Measurements from ENCODE around the gene KCND2.
"Not testable (repeated sequence)": the region's sequence is repeated elsewhere in the genome, so short reads cannot be mapped to it uniquely, and the experiment has no call there.

Gene KCND2

DNA sequence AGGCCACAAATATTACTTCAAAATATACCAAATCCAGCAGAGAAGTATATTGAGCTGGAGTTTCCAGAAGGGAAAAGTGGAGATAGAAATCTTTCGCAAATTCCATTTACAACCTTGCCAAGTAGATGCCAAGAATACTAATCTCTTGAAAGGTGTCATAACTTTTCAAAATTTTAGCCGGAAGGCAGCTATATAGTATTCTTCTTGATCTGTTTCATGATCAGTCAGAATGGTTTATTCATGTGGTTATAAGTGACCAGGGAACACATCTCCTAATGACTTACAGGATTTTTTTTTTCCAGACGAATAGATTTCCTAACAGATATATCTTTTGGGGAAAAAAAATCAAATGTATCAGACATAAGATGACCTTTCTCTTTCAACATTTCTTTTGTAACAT is 314.3 kb downstream of the KCND2 start:
- DNase-seq (ENCODE audit: low read depth): no peak

DNA sequence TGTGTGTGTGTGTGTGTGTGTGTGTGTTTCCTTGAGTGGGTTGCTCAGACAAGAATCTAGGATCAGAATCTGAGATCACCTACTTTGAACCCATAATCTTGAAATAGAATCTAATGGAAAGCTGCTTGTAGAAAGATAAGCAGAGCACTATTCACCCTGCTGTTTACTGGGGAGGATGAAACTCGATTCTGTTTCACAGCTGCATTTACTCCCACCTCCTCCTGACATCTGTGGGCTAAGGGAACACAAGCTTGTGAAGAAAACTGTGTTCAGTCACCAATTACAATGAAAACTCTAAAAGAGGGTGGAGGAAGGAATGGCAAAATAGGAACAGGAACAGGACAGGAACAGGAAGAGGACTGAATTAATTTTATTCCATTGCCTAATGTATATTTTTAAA is 315.4 kb downstream of the KCND2 start:
- DNase-seq (ENCODE audit: low read depth): no peak

- no peak for DNase-seq (ENCODE audit: low read depth)
Observed at GRCh38 chr7:120588862-120589261, 315.9 kb downstream of the KCND2 start.

DNA sequence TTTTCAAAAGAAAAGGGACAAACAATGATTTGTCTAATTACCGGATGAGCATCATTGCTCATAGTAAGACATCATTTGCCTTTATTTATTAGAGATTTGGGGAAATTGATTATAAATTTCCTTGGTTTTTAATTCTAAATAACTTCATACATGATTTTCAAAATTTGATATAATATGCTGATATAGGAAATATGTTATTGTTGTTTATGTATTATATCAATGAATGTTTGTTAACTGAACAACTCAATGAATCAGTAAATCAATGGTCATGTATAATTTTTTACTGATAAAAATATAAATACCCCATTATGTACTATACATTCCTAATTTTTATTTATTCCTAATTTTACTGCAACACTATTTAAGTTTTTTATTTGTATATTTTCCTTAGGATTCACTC is 327.6 kb downstream of the KCND2 start:
- no peak for DNase-seq (ENCODE audit: low read depth)

- no peak for DNase-seq (ENCODE audit: low read depth)
Observed at GRCh38 chr7:120603366-120603765, 330.4 kb downstream of the KCND2 start.

GRCh38 chr7:120609136-120609753 is 336.3 kb downstream of the KCND2 start:
- no peak for DNase-seq (ENCODE audit: low read depth)

- no peak for DNase-seq (ENCODE audit: low read depth)
Observed at GRCh38 chr7:120611975-120612374, 339.0 kb downstream of the KCND2 start.

DNA sequence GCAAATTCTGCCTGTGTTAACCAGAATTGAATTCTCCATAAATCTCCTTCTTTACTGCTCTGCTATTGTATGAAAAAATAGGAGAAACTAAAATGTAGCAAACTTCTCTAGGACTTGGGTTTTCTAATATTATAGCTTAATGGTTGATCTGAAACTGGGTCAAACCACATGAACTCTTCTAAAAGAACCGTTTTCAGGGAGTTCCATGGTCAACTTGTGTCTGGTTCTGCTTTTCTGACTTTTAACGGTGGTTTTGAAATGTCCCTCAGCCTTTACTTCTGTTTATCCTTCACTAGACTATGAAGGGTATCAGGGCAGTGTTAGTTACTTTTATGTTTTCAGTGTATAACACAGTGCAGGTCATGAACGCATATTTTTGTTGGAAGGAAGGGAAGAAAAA is 342.7 kb downstream of the KCND2 start:
- no peak for DNase-seq (ENCODE audit: low read depth)

DNA sequence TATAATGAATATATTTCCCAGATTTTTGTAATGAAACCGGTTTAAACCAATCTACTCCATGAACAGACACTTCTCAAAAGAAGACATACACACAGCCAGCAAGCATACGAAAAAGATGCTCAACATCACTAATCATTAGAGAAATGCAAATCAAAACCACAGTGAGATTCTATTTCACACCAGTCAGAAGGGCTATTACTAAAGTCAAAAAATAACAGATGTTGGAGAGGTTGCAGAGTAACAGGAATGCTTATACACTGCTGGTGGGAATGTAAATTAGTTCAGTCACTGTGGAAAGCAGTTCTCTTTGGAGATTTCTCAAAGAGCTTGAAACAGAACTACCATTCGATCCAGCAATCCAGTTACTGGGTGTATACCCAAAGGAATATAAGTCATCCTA is 344.3 kb downstream of the KCND2 start:
- no peak for DNase-seq (ENCODE audit: low read depth)

GRCh38 chr7:120628251-120628650 is 355.3 kb downstream of the KCND2 start:
- DNase-seq (ENCODE audit: low read depth): no peak

DNA sequence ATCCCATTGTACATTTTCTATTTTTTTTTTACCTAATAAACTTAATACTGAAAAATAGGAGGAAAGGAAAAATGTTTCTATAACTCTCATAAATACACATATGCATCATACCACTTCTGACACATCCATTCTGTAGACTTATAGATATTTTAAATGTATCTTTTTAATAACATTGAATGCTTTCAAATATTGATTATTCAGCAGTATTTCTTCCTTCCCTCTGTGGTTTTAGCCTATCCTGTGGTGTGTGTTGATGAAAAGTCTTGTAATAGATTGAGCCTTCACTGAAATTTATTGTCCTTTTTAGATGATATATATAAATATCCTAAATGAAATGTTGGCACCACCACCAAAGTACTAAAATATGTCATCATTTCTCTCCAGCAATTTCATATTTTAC is 366.9 kb downstream of the KCND2 start:
- no peak for DNase-seq (ENCODE audit: low read depth)

DNA sequence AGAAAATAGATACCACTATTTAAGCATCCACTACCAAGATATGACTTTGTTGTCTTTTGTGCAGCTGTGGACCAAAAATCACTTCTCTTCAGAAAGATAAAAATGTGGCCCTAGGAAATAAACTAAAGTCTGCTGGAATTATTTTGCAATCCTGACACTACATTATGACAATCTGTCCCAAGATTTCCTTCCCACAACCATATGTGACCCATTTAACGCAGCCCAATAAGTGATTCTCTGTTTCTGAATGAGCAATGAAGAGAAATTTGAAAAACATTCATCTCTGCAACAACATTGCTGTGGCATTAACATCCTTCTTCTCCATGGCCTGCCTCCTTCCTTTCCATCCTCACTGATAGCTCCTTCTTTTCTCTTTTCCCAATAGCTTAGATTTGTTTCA is 373.0 kb downstream of the KCND2 start:
- DNase-seq (ENCODE audit: low read depth): no peak

- no peak for DNase-seq (ENCODE audit: low read depth)
Observed at GRCh38 chr7:120654241-120654640, 381.3 kb downstream of the KCND2 start.

- no peak for DNase-seq (ENCODE audit: low read depth)
Observed at GRCh38 chr7:120658516-120658915, 385.5 kb downstream of the KCND2 start.

DNA sequence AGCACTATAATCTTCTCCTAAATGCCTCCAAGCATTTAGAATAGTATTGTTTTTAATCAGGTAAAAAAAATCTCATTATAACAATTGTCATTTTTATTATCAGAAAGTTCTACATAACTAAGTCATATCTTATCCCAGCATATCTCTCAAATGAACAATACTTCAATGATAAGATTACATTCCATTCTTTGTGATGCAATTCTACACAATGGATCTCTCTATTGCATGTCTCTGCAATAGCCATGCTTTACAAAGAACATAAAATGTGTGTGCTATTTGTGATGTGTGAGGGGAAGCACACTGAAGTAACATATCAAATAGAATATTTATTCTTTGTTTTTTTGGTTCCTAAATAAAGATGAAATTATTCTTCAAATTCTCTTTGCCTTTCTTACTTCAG is 389.3 kb downstream of the KCND2 start:
- DNase-seq (ENCODE audit: low read depth): no peak

DNA sequence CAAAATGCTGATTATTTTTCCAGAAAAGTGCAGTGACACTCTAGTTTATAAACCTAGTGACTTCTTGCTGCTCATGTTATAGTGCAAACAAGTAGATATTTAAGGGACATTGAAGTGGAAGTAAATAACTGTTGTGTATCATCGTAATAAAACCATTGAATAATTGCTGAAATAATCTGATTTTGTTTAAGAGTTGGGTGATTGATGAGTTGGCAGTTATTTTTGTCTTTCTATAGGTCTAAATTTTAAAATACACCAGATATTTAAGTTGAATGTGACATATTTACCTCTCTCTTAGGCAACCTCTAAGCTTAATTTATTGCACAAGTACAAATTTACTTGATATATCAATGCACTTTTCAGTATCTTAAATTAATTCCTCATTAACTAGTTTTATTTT is 392.1 kb downstream of the KCND2 start:
- DNase-seq (ENCODE audit: low read depth): no peak

- no peak for DNase-seq (ENCODE audit: low read depth)
Observed at GRCh38 chr7:120675076-120675475, 402.1 kb downstream of the KCND2 start.

GRCh38 chr7:120677535-120677934 is 404.6 kb downstream of the KCND2 start:
- DNase-seq (ENCODE audit: low read depth): no peak

DNA sequence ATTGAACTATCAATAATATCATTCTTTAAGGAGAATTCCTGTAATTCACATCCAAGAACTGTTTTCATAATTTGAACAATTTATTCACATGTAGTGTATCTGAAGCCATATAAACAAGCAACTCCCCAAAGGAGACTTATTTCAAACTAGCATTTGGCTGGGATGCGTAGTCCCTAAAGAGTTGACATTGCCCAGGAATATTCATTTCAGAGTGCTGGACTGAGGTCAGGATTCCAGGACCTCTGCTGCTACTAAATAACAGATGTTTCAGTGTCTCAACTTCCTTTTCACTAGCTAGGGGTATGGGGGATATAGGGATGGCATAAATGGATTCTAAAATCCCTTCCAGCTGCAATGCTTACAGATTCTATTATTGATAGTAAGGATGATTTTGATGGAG is 408.0 kb downstream of the KCND2 start:
- DNase-seq (ENCODE audit: low read depth): no peak

GRCh38 chr7:120684463-120684862 is 411.5 kb downstream of the KCND2 start:
- no peak for DNase-seq (ENCODE audit: low read depth)

DNA sequence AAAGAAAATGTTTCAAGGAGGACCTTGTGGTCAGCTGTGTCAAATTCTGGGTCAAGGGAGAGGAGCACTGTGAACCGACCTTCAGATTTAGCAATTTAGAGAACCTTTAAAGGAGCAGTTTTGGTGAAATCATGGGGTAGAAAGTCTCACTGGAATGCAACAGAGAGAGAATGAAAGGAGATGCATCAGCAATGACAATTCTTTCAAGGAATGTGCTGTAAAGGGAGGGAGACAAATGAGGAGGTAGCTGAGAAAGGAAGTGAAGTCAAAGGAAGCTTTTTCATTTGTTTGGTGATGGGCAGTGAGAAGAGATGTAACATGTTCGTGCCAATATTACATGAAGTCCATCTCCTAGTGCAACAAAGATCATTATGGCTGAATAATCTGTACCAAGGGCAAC is 418.9 kb downstream of the KCND2 start:
- no peak for DNase-seq (ENCODE audit: low read depth)

DNA sequence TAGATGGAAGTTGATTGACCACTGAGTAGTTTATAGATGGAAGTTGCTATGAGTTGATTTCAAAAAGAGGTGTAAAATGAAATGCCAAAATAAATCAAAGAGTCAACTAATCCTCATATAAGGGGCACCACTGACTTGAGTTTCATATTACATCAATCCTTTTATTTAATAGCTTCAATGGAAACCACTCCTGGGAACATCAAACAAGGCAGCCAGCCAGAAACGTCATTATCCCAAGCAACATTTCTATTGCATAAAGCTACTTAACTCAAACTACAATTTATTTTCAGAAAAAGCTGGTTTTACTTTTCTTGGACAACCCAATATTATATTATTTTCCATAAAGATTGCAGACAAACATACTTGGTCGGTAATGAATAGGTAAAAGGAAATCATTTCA is 422.9 kb downstream of the KCND2 start:
- no peak for DNase-seq (ENCODE audit: low read depth)

- DNase-seq (ENCODE audit: low read depth): no peak
Observed at GRCh38 chr7:120700796-120701195, 427.8 kb downstream of the KCND2 start.

- not testable (repeated sequence) for DNase-seq (ENCODE audit: low read depth)
Observed at GRCh38 chr7:120702408-120702807, 429.4 kb downstream of the KCND2 start.

All from activated T-helper 1 cell treated with Interleukin-2 at 50 U/mL for 16 hours (primary cell).